Fibroblast of upper back skin (primary cell): Measurements from ENCODE around the gene IL7R.
"Not testable (repeated sequence)": the region's sequence is repeated elsewhere in the genome, so short reads cannot be mapped to it uniquely, and the experiment has no call there.

Experiments used
- DNase-seq: peaks from one replicate; pipeline ENCODE4 v3.0.0-alpha.2; 2013

Gene IL7R

DNA sequence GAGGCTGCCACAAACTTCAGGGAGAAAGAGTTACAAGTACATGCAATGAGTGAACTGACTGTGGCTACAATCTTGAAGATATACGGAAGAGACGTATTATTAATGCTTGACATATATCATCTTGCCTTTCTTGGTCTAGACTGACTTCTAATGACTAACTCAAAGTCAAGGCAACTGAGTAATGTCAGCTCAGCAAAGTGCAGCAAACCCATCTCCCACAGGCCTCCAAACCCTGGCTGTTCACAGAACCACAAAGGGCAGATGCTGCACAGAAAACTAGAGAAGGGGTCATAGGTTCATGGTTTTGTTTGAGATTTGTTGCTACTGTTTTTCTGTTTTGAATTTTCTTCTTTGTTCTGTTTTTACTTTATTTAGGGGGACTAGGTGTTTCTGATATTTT lies 21.0 kb downstream of the IL7R start:
- no peak for DNase-seq

DNA sequence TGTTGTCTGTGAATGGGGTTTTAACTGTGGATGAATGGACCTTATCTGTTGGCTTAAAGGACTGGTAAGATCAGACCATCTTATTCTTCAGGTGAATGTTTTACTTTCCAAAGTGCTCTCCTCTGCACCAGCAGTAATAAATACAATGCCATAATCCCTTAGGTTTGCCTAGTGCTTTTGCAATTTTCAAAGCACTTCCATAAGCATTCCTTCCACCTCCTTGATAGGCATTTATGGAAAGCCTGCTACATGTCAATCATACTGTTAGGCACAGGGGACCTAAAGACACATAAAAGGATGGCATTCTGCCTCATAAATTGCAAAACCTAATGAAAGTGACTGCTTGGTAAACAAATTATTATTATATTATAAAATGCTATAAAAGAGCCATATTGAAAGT lies 21.4 kb downstream of the IL7R start:
- DNase-seq = no peak

DNA sequence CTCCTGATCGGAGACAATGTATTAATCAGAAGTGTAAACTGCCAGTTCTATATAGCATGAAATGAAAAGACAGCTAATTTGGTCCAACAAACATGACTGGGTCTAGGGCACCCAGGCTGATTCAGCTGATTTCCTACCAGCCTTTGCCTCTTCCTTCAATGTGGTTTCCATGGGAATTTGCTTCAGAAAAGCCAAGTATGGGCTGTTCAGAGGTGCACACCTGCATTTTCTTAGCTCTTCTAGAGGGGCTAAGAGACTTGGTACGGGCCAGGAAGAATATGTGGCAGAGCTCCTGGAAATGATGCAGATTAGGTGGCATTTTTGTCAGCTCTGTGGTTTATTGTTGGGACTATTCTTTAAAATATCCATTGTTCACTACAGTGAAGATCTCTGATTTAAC lies 22.4 kb downstream of the IL7R start:
- no peak for DNase-seq

DNA sequence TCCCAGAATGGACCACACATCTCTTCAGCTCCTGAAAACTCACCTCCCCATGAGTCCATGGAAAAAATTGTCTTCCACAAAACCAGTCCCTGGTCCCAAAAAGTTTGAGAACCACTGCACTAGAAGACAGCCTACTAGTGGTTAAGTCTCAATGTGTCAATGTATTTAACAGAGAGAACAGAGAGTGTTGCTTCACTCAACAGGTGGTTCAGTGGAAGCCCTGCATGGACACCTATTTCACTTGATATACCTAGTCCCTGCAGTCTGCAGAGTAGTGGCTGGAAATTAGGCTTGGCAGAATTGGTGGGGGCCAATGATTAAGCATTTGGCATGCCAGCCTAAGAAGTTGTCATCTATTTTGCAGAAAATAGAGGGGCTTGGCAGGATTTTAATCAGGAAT lies 23.0 kb downstream of the IL7R start:
- DNase-seq = no peak

DNA sequence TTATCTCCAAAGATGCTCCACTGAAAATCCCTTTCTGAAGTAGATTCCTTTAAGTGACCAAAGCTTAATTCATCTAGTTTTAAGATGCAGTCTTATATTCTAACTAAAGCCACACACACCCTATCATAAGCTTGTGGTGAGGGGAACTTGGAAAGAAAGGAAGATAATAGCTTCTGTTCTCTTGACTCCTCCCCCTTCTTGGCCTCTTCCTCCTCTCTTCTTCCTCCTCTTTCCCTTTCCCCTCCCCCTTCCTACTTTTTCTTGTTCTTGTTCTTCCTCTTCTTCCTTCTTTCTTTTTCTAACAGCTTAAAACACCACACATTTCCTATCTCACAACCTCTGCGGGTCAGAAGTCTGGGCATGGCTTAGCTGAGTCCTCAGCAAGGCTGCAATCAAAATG lies 23.5 kb downstream of the IL7R start:
- no peak for DNase-seq

DNA sequence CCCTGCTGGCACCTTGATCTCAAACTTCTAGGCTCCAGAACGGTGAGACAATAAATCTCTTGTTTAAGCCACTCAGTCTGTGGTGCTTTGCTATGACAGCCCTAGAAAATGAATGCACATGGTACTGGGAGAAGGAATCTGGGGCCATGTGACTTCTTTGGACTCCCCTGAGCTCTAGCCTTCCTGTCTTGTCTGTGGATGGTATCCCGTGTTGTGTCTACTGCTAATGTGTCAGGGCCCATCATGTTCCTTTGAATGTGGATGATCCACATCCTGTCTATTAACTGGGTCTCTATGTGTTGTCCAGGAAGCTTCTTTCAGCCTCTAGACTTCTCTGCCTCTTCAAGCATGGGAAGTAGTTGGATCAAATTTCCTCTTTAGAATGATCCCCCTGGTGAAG lies 25.1 kb downstream of the IL7R start:
- no peak for DNase-seq

DNA sequence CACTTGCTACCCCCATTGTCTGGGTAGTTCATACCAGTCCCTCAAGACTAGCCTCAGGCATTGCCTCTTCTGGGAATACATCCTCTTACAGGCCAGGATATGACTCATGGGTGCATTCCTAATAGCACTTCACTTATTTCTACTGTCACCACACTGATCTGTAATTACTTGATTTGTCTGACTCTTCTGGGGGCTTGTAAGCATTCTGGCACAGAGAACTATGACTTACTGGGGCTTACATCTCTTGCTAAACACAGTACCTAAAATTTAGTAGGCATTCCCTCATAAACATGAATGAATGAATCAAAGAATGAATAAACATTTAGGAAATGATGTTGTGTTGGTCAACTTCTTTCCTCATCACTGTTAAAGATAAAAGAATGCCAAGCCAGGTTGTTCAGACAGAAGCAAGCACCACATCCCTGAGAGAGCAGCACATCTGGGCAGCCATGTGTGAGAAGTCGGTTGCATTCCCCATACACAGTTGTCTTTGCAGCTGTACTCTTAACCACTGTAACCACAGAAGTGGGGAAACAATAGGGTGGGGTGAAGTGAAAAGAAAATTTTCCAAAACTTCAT lies 27.6 kb downstream of the IL7R start:
- peak; percentile 95 for DNase-seq

DNA sequence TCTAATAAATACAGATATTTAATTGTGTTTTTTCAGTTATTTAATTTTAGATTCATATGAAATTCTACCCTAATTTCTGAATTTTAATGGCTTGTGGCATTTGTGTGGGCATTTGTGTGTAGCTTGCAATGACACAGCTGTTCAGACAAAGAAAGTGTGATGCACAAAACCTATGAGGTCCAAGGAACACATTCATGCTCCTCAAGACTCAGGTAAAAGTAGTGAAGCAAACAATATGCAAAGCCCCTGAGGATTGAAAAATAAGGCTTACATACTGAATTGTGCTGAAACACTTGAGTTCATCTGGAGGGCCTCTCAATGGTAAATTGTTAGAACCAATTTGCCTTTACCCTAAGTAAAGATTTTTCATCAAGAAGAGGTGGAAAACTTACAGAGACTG lies 28.1 kb downstream of the IL7R start:
- no peak for DNase-seq

DNA sequence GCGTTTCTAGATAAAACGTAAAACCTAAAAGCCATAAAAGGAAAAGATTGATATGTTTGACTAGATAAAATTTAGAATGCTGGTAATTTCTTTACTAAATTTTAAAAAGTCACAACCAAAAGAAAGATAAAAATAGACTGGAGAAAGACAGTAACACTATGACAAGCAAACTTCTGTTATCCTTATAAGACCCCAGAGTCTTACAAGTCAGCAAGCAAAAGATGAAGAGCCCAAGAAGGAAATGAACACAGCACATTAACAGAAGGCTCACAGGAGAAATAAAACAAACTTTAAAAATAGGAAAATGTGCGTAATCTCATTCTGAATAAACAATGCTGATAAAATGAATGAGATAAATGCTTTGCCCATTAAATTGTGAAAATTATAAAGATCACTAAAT lies 29.7 kb downstream of the IL7R start:
- no peak for DNase-seq

DNA sequence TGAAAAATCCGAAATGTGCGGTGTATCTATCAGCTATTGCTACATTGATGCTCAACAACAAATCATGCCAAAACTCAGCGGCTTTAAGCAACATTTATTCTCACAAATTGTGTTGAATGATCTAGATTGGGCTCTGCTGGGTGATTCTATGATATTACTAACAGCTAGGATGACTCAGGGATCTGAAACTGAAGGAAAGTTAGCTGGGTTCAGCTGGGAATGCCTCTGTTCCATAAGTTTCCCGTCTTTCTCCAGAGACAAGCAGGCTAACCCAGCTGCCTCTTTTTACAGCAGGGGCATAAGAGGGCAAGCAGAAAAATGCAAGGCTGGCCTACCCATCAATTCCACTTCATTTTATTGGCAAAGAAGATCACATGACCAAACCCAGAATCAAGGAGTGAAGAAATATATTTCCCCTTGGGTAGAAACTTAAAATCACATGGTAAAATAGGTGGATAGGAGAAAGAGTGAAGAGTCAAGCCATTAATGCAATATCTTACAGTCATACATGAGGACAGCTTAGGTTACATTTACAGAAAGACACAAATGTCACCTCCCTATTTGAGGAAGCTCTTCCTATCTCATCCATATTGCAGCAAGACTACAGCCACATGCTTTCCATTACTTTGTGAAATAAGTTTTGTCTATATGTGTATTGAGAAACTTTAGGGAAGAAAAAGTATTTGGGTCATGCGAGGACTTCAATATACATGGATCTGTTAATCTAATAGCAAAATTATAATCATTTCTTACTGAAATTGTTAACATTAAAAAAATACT lies 30.8 kb downstream of the IL7R start:
- DNase-seq = no peak

DNA sequence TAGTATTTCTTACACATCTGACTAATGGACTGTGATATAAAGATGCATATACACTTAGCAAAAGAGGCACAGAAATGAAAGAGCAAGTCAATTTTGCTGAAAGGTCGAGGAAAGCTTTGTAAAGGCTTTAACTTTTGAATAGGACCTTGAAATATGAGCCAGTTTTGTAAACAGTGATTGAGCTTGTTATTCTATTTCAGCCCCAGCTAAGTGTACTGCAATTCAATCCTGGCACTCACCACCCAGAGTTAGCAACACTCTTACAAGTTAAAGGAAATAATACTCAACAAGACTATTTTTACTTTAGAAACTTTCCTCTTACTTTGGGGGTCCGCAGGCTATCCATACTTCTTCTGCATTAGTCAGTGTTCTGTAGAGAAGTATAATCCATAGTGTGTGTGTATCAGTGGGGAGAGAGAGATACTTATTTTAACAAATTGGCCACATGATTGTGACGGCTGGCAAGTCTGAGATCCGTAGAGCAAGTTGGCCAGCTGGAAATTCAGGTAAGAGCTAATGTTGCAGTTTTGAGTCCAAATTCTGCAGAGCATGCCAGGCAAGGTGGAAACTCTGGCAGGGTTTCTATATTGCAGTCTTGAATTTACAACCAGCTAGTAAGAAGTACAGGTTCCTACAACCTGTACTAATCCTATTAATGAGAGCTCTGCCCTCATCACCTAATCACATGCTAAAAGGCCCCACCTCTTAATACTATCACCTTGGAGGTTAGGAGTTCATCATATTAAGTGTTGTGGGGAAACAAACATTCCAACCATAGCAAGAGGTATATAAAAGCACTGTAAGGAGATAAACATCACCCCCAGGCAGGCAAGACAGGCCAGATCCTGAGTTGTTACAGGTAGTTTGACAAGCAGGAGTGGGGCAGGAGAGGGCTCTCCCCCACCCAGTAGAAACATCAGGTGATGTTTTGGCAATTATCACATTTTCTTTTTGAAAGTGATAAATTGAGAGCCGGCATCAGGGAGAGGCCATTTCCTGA lies 33.6 kb downstream of the IL7R start:
- DNase-seq = no peak

DNA sequence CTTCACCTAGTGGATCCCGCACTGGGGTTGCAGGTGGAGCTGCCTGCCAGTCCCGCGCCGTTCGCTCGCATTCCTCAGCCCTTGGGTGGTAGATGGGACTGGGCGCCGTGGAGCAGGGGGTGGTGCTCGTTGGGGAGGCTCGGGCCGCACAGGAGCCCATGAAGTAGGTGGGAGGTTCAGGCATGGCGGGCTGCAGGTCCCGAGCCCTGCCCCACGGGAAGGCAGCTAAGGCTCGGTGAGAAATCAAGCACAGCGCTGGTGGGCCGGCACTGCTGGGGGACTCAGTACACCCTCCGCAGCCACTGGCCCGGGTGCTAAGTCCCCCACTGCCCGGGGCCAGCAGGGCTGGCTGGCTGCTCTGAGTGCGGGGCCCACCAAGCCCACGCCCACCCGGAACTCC lies 36.1 kb downstream of the IL7R start:
- DNase-seq = not testable (repeated sequence)

DNA sequence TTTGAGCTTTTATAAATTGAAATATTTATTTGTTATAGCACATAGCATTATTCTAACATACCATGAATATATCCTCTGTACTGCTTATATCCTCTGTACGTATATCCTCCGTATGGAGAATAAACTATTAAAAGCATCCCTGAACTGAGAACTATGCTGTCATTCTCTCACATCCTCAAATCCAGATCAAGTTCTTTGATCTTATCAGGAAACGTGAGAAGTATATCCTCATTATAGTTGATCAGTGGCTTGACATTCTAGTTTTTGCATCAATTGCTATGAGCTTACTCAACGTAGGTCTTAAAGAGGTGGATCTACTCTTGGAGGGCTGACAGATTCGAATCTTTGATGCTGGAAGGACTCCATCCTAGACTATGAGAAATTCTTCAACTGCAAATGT lies 37.4 kb downstream of the IL7R start:
- DNase-seq = no peak

DNA sequence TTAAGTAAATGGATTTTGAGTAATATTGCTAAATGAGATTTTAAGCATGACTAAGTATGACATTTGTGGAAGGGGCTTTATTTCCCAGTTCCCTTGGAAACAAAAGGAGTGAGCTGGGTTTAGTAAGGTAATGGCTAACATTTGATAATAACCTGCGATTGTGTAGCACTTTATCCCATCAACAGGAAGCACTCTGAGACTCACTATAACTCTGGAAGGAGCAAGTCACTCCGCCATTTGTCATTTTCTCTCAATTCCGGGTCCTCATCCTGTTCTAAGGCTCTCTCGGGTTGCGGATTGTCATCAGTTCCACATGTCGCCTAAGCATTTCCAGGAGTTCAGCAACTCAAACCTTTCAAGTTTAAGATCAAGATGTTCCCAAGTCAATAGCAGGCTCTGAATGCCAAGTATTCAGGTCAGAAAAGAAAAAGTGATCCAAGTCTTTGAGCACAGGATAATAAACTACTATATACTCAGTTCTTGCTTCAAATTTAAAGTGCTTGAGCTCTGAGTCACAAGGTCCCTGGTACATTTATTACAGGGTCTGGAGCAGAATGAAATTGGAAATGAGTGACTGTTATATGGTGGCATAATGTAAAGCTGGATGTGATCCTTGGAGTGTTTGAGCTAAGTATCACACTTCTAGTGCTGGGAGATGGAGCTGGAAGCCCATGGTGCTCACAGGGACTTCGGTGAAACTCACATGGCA lies 42.4 kb downstream of the IL7R start:
- peak; percentile 34 for DNase-seq

DNA sequence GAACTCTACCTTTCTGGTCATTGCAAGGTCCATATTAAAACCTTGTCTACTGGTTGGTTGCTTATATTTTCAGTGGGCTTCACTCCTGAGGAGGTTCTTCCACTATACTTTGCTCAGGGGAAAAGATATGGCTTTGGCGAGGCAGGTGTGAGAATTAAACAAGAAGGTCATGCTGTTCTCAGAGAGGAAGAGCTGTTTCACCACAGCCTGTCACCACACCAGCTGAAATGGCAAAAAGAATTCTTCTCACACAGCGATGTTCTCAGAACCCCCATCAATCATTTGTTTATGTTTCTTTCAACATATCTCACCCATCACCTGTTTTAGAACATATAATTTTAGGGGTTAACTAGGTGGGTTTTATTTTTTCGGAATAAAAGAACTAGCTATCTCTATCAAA lies 43.1 kb downstream of the IL7R start:
- DNase-seq = no peak

DNA sequence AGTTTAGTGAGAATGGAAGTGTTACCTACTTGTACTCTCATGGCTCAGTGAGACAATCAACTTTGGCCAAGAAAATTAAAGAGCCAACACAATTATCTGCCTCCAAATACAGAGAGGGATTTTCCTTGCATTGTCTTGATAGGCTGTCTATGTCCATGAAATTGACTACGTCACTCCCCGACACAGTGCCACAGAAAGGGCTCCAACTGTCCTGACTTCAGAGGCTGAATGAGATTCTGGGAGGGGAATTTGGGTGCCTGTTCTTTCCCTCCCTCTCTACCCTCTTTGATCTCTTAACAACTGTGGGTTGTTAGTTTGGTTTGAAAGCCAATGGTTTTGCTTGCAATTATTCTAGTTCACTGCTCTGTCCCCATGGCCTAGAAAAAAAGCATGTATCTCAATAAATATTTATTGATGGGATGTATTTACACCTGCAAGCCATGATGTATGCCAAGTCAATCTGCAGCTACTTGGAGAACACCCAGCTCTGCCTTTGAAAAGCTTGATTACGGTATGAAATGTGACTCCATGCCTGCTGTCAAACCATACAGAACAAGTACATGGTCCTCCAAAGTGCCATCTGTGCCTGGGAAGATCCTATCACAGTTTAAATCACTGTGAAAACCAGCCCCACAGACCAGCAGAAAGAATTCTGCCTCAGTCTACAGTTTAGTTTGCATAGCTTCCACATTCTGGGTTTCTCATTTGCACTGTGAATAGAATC lies 44.4 kb downstream of the IL7R start:
- DNase-seq = no peak

DNA sequence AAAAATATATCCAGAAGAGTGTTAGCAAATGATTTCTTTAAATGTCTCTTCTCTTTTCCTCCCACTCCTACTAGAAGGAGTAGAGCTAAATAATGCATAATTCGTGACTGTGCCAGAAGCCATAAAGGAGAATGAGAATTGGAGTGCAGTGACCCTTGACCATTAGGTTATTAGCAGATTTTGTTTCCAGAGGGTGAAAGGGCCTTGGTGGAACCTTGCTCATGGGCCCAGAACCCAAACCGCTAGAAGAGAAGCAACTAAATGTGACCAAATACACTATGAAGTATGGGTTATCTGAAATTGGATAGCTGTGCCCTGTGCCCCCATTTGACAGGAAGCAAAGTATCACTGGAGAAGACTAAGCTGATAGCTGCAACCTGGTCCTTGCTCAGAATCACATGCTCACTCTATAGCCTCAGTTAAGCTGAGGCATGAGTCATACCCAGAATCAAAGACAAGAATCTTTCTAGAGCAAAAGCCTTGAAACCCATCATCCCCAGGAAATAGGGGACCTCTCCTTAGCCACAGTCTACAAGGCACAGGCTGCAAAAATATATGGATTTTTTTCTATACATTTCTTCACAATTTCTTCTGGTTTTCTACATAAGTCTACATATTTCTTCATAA lies 45.5 kb downstream of the IL7R start:
- DNase-seq = peak; percentile 53

DNA sequence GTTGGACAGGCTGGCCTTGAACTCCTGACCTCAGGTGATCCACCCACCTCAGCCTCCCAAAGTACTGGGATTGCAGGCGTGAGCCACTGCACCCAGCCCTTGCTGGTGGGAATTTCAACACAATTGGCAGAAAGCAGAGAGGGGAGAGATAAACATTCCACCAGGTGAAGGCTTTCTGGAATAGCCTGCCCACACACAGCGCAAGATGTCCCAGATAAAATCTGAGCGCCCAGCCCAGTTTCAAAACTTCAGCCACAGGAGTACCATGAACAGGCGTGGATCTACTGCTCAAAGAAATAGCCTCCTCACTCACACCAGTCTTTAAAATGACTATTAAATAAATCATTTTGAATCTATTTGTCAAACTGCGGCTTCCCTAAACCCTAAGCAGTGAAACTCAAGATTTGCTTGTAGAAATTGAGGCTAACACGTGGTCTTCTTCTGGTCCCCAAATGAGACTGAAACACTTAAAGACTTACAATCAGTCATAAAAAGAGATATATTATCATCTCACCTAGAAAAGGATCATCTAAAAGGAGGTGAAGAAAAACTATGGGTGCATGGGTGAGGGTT lies 47.0 kb downstream of the IL7R start:
- DNase-seq = no peak

DNA sequence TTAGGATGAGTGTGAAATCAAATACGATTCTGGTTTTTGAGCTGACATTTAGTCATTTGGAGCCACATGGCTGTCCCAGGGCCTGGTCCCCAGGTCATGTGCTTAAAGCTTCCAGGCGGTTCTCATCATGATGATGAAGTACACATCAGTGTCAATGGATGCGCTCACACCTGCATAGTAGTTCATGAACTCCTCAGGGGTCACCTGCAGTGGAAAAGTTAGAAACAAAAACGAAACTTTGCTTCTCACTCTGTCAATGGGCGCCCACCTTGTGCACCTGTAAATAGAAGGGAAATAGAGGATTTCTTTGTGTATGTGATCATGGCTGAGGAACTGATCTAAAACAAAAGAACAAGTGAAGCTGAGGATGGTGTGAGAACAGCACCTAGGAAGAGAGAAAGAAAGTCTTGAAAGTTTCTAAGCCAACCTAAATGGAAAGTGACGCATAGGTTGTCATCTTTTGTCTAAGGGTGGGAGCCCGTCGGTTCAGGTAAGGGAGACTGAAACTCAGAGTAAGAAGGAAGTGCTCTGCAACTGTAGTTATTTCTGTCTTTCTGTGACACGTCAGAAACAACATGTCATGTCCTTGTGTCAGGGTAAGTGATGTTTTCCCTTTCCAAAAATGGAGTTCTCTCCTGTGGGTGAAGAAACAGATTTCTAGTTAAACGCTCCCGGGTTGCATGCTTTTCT lies 47.9 kb downstream of the IL7R start:
- no peak for DNase-seq

DNA sequence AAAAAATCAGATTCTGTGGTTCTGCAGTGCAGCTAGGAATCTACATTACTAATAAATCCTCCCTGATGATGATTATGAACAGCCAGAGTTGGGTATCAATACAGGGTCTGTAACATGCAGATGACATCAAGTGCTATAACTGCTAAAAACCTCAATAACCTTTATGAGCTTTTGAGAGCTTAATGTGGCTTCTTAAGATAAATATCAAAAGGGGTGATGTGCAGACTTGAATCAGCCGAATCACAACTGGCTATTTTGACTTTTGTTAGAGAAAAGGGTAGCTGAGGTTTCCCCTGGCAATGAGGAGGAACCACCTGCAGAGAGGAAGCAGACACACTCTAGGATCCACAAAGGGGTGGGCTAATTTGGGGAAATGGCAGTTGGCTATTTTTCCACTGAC lies 51.5 kb downstream of the IL7R start:
- DNase-seq = peak; percentile 81

DNA sequence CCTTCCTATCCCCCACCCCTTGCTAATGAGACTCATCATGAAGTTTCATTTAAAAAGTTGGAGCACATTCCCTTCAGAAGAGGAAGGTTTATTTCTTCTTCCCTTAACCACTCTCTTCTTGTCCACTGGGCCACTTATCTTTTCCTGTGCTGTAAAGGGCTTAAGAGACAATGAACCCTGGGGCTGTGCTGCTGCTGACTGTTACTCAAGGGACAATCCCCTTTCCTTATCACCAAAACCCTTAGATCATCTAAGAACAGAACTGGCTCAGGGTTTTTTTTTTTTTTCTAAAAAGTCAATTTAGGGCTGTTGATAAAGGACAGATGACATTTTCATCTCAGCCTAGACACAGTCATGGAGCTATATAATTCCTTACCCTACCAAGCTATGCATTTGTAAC lies 52.1 kb downstream of the IL7R start:
- no peak for DNase-seq
